ENCODE data around the gene TRMT1L.

The TRMT1L gene

GRCh38 chr1:185112356-185112755 is 44.4 kb downstream of the TRMT1L start:
- DNase-seq, result no peak

GRCh38 chr1:185111873-185112272 is 44.9 kb downstream of the TRMT1L start:
- DNase-seq, result no peak

- DNase-seq, result no peak
Observed at GRCh38 chr1:185110145-185110544, 46.6 kb downstream of the TRMT1L start.

- no peak for DNase-seq
Observed at GRCh38 chr1:185108321-185108720, 48.4 kb downstream of the TRMT1L start.

GRCh38 chr1:185105121-185105520 is 51.6 kb downstream of the TRMT1L start:
- no peak for DNase-seq

- DNase-seq, result no peak
Observed at GRCh38 chr1:185104083-185104482, 52.7 kb downstream of the TRMT1L start.

GRCh38 chr1:185096531-185096930 is 60.2 kb downstream of the TRMT1L start:
- no peak for DNase-seq

GRCh38 chr1:185094761-185095160 is 62.0 kb downstream of the TRMT1L start:
- no peak for DNase-seq

GRCh38 chr1:185091480-185091879 is 65.3 kb downstream of the TRMT1L start:
- DNase-seq, result no peak

GRCh38 chr1:185087746-185088145 is 69.0 kb downstream of the TRMT1L start:
- DNase-seq, result no peak

- DNase-seq, result no peak
Observed at GRCh38 chr1:185087101-185087500, 69.7 kb downstream of the TRMT1L start.

- no peak for DNase-seq
Observed at GRCh38 chr1:185083818-185084217, 72.9 kb downstream of the TRMT1L start.

GRCh38 chr1:185080422-185080821 is 76.3 kb downstream of the TRMT1L start:
- no peak for DNase-seq

- DNase-seq, result no peak
Observed at GRCh38 chr1:185077374-185077773, 79.4 kb downstream of the TRMT1L start.

- DNase-seq, result no peak
Observed at GRCh38 chr1:185075476-185075875, 81.3 kb downstream of the TRMT1L start.

GRCh38 chr1:185074307-185074706 is 82.4 kb downstream of the TRMT1L start:
- DNase-seq, result no peak

- DNase-seq, result no peak
Observed at GRCh38 chr1:185073725-185074124, 83.0 kb downstream of the TRMT1L start.

GRCh38 chr1:185070051-185070450 is 86.7 kb downstream of the TRMT1L start:
- no peak for DNase-seq

GRCh38 chr1:185069202-185069772 is 87.5 kb downstream of the TRMT1L start:
- DNase-seq, result no peak

GRCh38 chr1:185068341-185068740 is 88.4 kb downstream of the TRMT1L start:
- DNase-seq, result no peak

Data from activated CD4-positive, CD25-positive, alpha-beta regulatory T cell treated with anti-CD3 and anti-CD28 coated beads, Interleukin-2, amount 50 U/mL, for 72 hours (primary cell).